BLaER1 treated with 17β-estradiol and CSF1 and Interleukin-3, amounts not matched to agents 10 nM and 100 nM (cell line): Measurements from ENCODE around the gene CMTM4.
"Not testable (repeated sequence)": the region's sequence is repeated elsewhere in the genome, so short reads cannot be mapped to it uniquely, and the experiment has no call there.

Experiments
- H3K27ac ChIP-seq, 11 experiments: shearing (Covaris generic); formaldehyde crosslinking; 2 replicates each; pipeline ENCODE4 v1.8.1; 2022
- H3K27me3 ChIP-seq, 11 experiments: shearing (Covaris generic); formaldehyde crosslinking; 2 replicates each; pipeline ENCODE4 v1.8.1; 2022
- H3K36me3 ChIP-seq, 11 experiments: shearing (Covaris generic); formaldehyde crosslinking; 2 replicates each; pipeline ENCODE4 v1.8.1; 2022
- H3K4me1 ChIP-seq, 10 experiments: shearing (Covaris generic); formaldehyde crosslinking; 2 replicates each; pipeline ENCODE4 v1.8.1; 2022
- H3K4me2 ChIP-seq, 11 experiments: shearing (Covaris generic); formaldehyde crosslinking; 2 replicates each; pipeline ENCODE4 v1.8.1; 2022
- H3K4me3 ChIP-seq, 10 experiments: shearing (Covaris generic); formaldehyde crosslinking; 2 replicates each; pipeline ENCODE4 v1.8.1; 2022
- H3K9ac ChIP-seq, 11 experiments: shearing (Covaris generic); formaldehyde crosslinking; 2 replicates each; pipeline ENCODE4 v1.8.1; 2022
- H3K9me3 ChIP-seq, 11 experiments: shearing (Covaris generic); formaldehyde crosslinking; replicated peaks in 1 of 11; 2 replicates each; pipeline ENCODE4 v1.8.1; 2022
- H4K20me1 ChIP-seq, 11 experiments: shearing (Covaris generic); formaldehyde crosslinking; 2 replicates each; pipeline ENCODE4 v1.8.1; 2022
- Cebpa-rat ChIP-seq, 11 experiments: shearing (Covaris generic); IDR thresholded peaks; 2 replicates each; pipeline ENCODE4 v1.8.1; 2022

CMTM4 gene

DNA sequence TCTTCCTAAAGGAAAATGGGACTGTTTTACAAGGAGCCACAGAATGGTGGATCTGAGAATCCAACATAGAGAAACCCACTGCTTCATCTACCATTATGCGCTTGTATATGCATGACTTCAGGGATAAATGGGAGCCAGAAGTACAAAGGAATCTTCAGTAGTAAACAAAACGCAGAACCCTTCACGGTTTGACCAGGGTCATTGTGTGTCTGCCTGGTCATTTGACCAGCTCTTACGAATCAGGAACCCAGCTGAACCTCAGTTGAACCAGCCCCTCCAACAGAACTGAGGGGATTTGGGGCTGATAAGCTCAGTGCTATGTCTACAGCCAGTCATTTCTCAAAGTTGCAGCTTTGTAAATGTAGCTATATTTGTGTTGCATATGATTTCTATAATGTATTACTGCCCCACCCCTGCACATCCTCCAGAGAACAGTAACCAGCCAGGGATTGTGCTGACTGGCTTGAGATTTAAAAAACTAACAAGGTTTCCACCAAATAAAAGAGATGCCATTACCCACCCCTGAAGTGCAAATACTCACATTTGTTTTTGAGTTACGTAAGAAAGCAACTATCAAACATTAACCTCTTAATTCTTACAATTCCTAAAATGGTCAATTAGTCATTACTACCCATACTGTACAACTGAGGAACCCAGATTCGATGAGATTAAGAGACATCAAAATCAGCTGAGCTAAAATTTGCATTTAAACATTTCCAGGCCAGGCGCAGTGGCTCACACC lies 6.3 kb downstream of the CMTM4 start:
- peaks cover 0 to 17% (median 8%) of the 10 kb centered on the region in 11 experiments; a peak in 17 of 22 replicates for H3K27me3 ChIP-seq
- H3K9me3 ChIP-seq, result no peaks in the 10 kb centered on the region
- no peak overlapping the region for H3K4me3 ChIP-seq
- H3K36me3 ChIP-seq, result no peaks in the 10 kb centered on the region
- peaks cover 3 to 29% (median 11%) of the 10 kb centered on the region in 11 experiments; a peak in 14 of 22 replicates for H4K20me1 ChIP-seq
- no peak overlapping the region for H3K4me2 ChIP-seq
- no peak overlapping the region for H3K27ac ChIP-seq
- no peak overlapping the region for H3K9ac ChIP-seq
- TF ChIP-seq Cebpa-rat (IDR thresholded peaks at IDR 0.05), result 0 out of 22 replicates have a peak, but pooled peaks of 1 of the 11 experiments have one; percentile 6
- peaks cover 6 to 11% (median 6%) of the 10 kb centered on the region in 10 experiments for H3K4me1 ChIP-seq

- Histone ChIP-seq H3K27me3 (peaks cover 0 to 7% (median 0%) of the 10 kb centered on the region in 11 experiments; a peak in 5 of 22 replicates), H3K9ac (no peak overlapping the region), H3K27ac (no peak overlapping the region), H4K20me1 (peaks cover 0 to 19% (median 6%) of the 10 kb centered on the region in 11 experiments; a peak in 4 of 22 replicates), H3K4me3 (no peak overlapping the region), H3K36me3 (no peaks in the 10 kb centered on the region), H3K4me1 (peaks cover 0 to 6% (median 0%) of the 10 kb centered on the region in 10 experiments; a peak in 5 of 20 replicates), H3K9me3 (no peaks in the 10 kb centered on the region), H3K4me2 (peak overlapping the region in 2 of 11 experiments; percentile 3 to 26; a peak in 3 of 22 replicates)
- no peak for TF ChIP-seq Cebpa-rat (IDR thresholded peaks at IDR 0.05)
These were observed 7.3 kb downstream of the CMTM4 start for GRCh38 chr16:66689282-66689681.

- Histone ChIP-seq H3K27me3 (no peaks in the 10 kb centered on the region), H4K20me1 (peaks cover 0 to 9% (median 0%) of the 10 kb centered on the region in 11 experiments; a peak in 2 of 22 replicates), H3K9me3 (no peaks in the 10 kb centered on the region), H3K4me1 (peaks cover 0 to 6% (median 0%) of the 10 kb centered on the region in 10 experiments; a peak in 4 of 20 replicates), H3K27ac (no peak overlapping the region), H3K4me2 (no peak overlapping the region), H3K4me3 (no peak overlapping the region), H3K36me3 (no peaks in the 10 kb centered on the region), H3K9ac (no peak overlapping the region)
- TF ChIP-seq Cebpa-rat (IDR thresholded peaks at IDR 0.05), result no peak
These were observed 8.5 kb downstream of the CMTM4 start for GRCh38 chr16:66687906-66688625.

- H3K4me2 ChIP-seq, H3K27ac ChIP-seq, H3K4me3 ChIP-seq, H3K9me3 ChIP-seq, H4K20me1 ChIP-seq, H3K27me3 ChIP-seq, H3K9ac ChIP-seq, H3K36me3 ChIP-seq, H3K4me1 ChIP-seq: not testable (repeated sequence)
These were observed 10.9 kb downstream of the CMTM4 start for GRCh38 chr16:66685501-66686115.

- Histone ChIP-seq H3K4me2 (no peak overlapping the region), H3K4me3 (no peak overlapping the region), H3K27me3 (no peaks in the 10 kb centered on the region), H3K9ac (no peak overlapping the region), H4K20me1 (no peaks in the 10 kb centered on the region), H3K9me3 (no peaks in the 10 kb centered on the region), H3K36me3 (no peaks in the 10 kb centered on the region), H3K4me1 (no peaks in the 10 kb centered on the region), H3K27ac (no peak overlapping the region)
- no peak for TF ChIP-seq Cebpa-rat (IDR thresholded peaks at IDR 0.05)
These were observed 14.3 kb downstream of the CMTM4 start for GRCh38 chr16:66682271-66682670.

- Histone ChIP-seq H3K27ac (no peak overlapping the region), H3K9ac (no peak overlapping the region), H3K4me2 (no peak overlapping the region), H3K4me1 (no peaks in the 10 kb centered on the region), H3K9me3 (no peaks in the 10 kb centered on the region), H3K27me3 (no peaks in the 10 kb centered on the region), H4K20me1 (no peaks in the 10 kb centered on the region), H3K4me3 (no peak overlapping the region), H3K36me3 (no peaks in the 10 kb centered on the region)
- no peak for TF ChIP-seq Cebpa-rat (IDR thresholded peaks at IDR 0.05)
These were observed 14.9 kb downstream of the CMTM4 start for GRCh38 chr16:66681676-66682075.

DNA sequence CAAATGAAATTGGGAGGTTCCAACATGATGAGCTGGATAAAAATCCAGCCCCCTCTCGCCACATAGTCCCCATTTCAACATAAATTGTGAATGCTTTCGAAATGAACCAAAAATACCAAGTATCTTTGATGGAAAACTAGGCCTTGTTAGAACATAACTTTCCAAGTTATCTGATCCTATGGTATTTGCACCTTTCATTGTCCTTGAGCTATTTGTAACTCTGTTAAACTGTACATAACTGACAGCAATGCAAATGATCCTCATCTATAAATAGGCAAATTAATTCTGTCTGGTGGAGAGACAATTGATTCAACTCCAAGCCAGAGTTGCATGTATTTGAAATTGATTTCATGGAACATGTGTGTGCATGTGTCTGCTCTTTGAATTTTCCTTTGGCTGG lies 18.2 kb downstream of the CMTM4 start:
- no peak for TF ChIP-seq Cebpa-rat (IDR thresholded peaks at IDR 0.05)
- Histone ChIP-seq H4K20me1 (no peaks in the 10 kb centered on the region), H3K4me1 (no peaks in the 10 kb centered on the region), H3K9ac (no peak overlapping the region), H3K4me3 (no peak overlapping the region), H3K27me3 (no peaks in the 10 kb centered on the region), H3K4me2 (no peak overlapping the region), H3K27ac (no peak overlapping the region), H3K36me3 (no peaks in the 10 kb centered on the region), H3K9me3 (no peaks in the 10 kb centered on the region)

DNA sequence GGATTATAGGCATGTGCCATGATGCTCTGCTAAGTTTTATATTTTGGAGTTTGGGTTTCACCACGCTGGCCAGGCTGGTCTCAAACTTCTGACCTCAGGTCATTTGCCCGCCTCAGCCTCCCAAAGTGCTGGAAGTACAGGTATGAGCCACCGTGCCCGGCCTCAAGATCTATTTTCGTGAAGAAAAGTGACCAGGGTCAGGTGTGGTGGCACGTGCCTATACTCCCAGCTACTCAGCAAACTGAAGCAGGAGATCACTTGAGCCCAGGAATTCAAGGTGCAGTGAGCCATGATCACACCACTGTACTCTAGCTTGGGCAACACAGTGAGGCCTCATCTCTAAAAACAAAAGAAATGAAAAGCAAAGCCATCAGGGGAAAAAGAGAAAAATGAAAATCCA lies 18.7 kb downstream of the CMTM4 start:
- no peaks in the 10 kb centered on the region for H3K4me1 ChIP-seq
- H3K27me3 ChIP-seq, result no peaks in the 10 kb centered on the region
- H3K36me3 ChIP-seq, result no peaks in the 10 kb centered on the region
- TF ChIP-seq Cebpa-rat (IDR thresholded peaks at IDR 0.05), result no peak
- no peaks in the 10 kb centered on the region for H4K20me1 ChIP-seq
- no peak overlapping the region for H3K9ac ChIP-seq
- H3K9me3 ChIP-seq, result no peaks in the 10 kb centered on the region
- H3K27ac ChIP-seq, result no peak overlapping the region
- no peak overlapping the region for H3K4me3 ChIP-seq
- no peak overlapping the region for H3K4me2 ChIP-seq

DNA sequence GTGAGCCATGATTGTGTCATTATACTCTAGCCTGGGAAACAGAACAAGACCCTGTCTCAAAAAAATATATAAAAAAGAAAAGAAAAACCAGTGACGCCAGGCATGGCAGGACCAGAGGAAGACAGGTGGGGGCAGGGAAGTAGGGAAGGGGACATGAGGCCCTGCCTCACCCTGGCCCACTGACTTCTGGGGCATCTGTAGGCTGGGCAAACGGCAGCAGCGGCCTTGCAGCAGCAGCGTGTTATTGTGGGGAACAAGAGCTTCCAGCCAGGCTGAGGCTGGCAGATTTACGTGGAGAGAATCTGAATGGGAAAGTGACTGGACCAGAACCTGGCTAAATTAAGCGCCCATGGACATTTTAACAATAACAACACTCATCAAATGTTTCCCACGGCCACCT lies 19.4 kb downstream of the CMTM4 start:
- Histone ChIP-seq H3K4me1 (no peaks in the 10 kb centered on the region), H4K20me1 (no peaks in the 10 kb centered on the region), H3K9ac (no peak overlapping the region), H3K36me3 (no peaks in the 10 kb centered on the region), H3K27me3 (no peaks in the 10 kb centered on the region), H3K4me3 (no peak overlapping the region), H3K27ac (no peak overlapping the region), H3K9me3 (no peaks in the 10 kb centered on the region), H3K4me2 (no peak overlapping the region)
- TF ChIP-seq Cebpa-rat (IDR thresholded peaks at IDR 0.05), result no peak
